Measurements from ENCODE around the gene FHL3. TPM values are rescaled to one million over a fixed set of nuclear protein-coding genes. Genes with fewer than 3 reads are reported as not detected.

FHL3 gene
- polyA plus RNA-seq, 1 of the 3 experiments (the other 2 are of a cell fraction) = 6.8 TPM

DNA sequence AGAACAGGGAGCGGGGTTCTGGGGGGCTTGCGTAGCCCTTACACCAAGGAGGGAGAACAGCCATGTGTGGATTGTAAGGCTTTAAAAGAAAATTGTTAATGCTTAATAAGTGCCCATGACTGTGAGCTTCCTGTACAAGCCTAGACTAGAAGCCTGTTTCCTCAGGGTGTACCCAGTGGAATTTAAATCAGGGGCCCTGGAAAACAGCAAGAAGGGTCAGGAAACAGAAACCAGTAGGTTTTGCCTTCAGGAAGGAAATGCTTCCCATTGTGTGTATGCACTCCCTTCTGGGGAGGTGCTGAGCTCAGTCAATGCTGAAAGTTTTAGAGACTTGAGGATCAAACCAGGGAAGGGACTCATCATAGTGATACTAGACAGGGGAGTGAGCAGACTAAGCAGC is 19.9 kb upstream of the FHL3 start:
- ChIA-PET POLR2A (no interaction called here), CTCF (interaction anchor here (0.8 to 6.6 kb wide), 5 partner anchors 11 to 810 kb away, joined by 3 to 52 read pairs (median 3); partner anchors contain the start of gene UTP11)
- TF ChIP-seq TAF1 (IDR thresholded peaks at IDR 0.05; ENCODE audit: borderline replicate concordance, low read depth, low read length) (no peak), EP300 (IDR thresholded peaks at IDR 0.05; ENCODE audit: borderline replicate concordance in 1 of 2, low read depth in 1 of 2, low read length in 1 of 2) (no peak), CHD2 (IDR thresholded peaks at IDR 0.05; ENCODE audit: low read length, partially characterized antibody) (no peak), FOSL2 (IDR thresholded peaks at IDR 0.05; ENCODE audit: borderline replicate concordance, low read depth) (no peak), RXRA (IDR thresholded peaks at IDR 0.05; ENCODE audit: borderline replicate concordance, low read depth) (no peak)
- TF ChIP-seq, protein P1, sequence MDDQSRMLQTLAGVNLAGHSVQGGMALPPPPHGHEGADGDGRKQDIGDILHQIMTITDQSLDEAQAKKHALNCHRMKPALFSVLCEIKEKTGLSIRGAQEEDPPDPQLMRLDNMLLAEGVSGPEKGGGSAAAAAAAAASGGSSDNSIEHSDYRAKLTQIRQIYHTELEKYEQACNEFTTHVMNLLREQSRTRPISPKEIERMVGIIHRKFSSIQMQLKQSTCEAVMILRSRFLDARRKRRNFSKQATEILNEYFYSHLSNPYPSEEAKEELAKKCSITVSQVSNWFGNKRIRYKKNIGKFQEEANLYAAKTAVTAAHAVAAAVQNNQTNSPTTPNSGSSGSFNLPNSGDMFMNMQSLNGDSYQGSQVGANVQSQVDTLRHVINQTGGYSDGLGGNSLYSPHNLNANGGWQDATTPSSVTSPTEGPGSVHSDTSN (IDR thresholded peaks at IDR 0.05) = no peak
- TF ChIP-seq, protein P2, sequence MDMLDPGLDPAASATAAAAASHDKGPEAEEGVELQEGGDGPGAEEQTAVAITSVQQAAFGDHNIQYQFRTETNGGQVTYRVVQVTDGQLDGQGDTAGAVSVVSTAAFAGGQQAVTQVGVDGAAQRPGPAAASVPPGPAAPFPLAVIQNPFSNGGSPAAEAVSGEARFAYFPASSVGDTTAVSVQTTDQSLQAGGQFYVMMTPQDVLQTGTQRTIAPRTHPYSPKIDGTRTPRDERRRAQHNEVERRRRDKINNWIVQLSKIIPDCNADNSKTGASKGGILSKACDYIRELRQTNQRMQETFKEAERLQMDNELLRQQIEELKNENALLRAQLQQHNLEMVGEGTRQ (IDR thresholded peaks at IDR 0.05; ENCODE audit: borderline replicate concordance, low read depth, low read length) = no peak

DNA sequence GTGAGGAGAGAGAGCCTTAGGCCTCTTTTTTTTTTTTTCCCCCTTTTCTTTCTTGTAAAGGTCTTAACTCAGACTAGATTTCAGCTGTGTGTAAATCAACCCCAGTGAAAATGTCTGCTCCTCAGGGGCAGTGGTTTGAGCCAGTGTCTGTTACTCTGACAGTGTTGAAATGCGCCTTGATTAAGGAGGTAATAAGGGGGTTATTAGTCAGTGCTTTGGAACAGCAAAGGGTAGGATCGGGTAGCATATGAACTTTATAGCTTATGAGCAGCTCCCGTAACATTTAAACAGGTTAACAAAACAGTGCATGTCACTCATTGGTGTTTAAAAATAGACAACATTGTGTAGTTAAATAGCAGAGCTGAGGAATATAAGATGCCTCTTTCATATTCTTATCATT is 17.5 kb upstream of the FHL3 start:
- POLR2A ChIA-PET = interaction anchor here (0.6 kb wide), 1 partner anchor 10 kb away, joined by 3 read pairs; no protein-coding TSS in a partner anchor
- H3K36me3 ChIP-seq (replicated peaks in 1 of 2; ENCODE audit: control insufficient read depth in 1 of 2, insufficient read depth in 2 of 2, low read length in 1 of 2) = peaks cover 66% of the 10 kb centered on the region in 2 experiments

More for the DNA sequence above, 19.9 kb upstream of the FHL3 start:
- Histone ChIP-seq H3K36me3 (replicated peaks in 1 of 2; ENCODE audit: control insufficient read depth in 1 of 2, insufficient read depth in 2 of 2, low read length in 1 of 2) (peaks cover 45 to 46% of the 10 kb centered on the region in 2 experiments), H4K20me1 (ENCODE audit: insufficient read depth) (no peaks in the 10 kb centered on the region), H2AFZ (ENCODE audit: low read depth) (no peak overlapping the region), H3K9ac (no peak overlapping the region), H3K9me2 (no peaks in the 10 kb centered on the region), H3K79me2 (ENCODE audit: insufficient read depth) (peaks cover 3% of the 10 kb centered on the region; the same call in 1 of the 2 replicates), H3K9me3 (no peaks in the 10 kb centered on the region), H3K27ac (ENCODE audit: low read depth in 2 of 2, low read length in 1 of 2) (no peak overlapping the region), H3F3A (replicated peaks; ENCODE audit: insufficient read depth) (peaks cover 19% of the 10 kb centered on the region), H3K4me1 (ENCODE audit: control insufficient read depth in 1 of 2, insufficient read depth in 2 of 2, low read depth in 1 of 2, low read length in 1 of 2) (peaks cover 27 to 28% of the 10 kb centered on the region in 2 experiments; a peak in 3 of 4 replicates), H3K27me3 (ENCODE audit: insufficient read depth) (no peaks in the 10 kb centered on the region), H3K4me3 (ENCODE audit: low read depth in 2 of 2, low read length in 1 of 2) (no peak overlapping the region), H3K4me2 (no peak overlapping the region)
- WGBS (ENCODE audit: low lambda C conversion rate) = 100% methylated on average over 2 of the region's 2 CpGs
- DNase-seq = no peak

More for the DNA sequence above, 17.5 kb upstream of the FHL3 start:
- DNase-seq = no peak
- Histone ChIP-seq H4K20me1 (ENCODE audit: insufficient read depth) (no peaks in the 10 kb centered on the region), H3K9me2 (no peaks in the 10 kb centered on the region), H3K4me2 (no peak overlapping the region), H3K9me3 (no peaks in the 10 kb centered on the region), H2AFZ (ENCODE audit: low read depth) (no peak overlapping the region), H3K27me3 (ENCODE audit: insufficient read depth) (no peaks in the 10 kb centered on the region), H3K9ac (no peak overlapping the region), H3K4me1 (ENCODE audit: control insufficient read depth in 1 of 2, insufficient read depth in 2 of 2, low read depth in 1 of 2, low read length in 1 of 2) (peaks cover 2 to 4% of the 10 kb centered on the region in 2 experiments; a peak in 2 of 4 replicates), H3K4me3 (ENCODE audit: low read depth in 2 of 2, low read length in 1 of 2) (no peak overlapping the region), H3K27ac (ENCODE audit: low read depth in 2 of 2, low read length in 1 of 2) (no peak overlapping the region), H3F3A (replicated peaks; ENCODE audit: insufficient read depth) (peaks cover 18% of the 10 kb centered on the region), H3K79me2 (ENCODE audit: insufficient read depth) (peaks cover 20% of the 10 kb centered on the region)
- CTCF ChIA-PET = interaction anchor here (1.4 to 6.0 kb wide), 2 partner anchors 32 to 49 kb away, joined by 3 to 32 read pairs; partner anchors contain the start of gene SF3A3
- TF ChIP-seq TEAD4 (IDR thresholded peaks at IDR 0.05; ENCODE audit: borderline replicate concordance, insufficient read depth) = no peak
- TF ChIP-seq, protein P3, sequence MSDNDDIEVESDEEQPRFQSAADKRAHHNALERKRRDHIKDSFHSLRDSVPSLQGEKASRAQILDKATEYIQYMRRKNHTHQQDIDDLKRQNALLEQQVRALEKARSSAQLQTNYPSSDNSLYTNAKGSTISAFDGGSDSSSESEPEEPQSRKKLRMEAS (IDR thresholded peaks at IDR 0.05; ENCODE audit: low read depth) = no peak
- TF ChIP-seq SIN3A (IDR thresholded peaks at IDR 0.05; ENCODE audit: borderline replicate concordance, low read depth, low read length) = no peak
- WGBS (ENCODE audit: low lambda C conversion rate) = 85% methylated on average over 3 of the region's 3 CpGs
